ENCODE data around the gene CAPN10.
"Not testable (repeated sequence)": the region's sequence is repeated elsewhere in the genome, so short reads cannot be mapped to it uniquely, and the experiment has no call there.

CAPN10 gene

DNA sequence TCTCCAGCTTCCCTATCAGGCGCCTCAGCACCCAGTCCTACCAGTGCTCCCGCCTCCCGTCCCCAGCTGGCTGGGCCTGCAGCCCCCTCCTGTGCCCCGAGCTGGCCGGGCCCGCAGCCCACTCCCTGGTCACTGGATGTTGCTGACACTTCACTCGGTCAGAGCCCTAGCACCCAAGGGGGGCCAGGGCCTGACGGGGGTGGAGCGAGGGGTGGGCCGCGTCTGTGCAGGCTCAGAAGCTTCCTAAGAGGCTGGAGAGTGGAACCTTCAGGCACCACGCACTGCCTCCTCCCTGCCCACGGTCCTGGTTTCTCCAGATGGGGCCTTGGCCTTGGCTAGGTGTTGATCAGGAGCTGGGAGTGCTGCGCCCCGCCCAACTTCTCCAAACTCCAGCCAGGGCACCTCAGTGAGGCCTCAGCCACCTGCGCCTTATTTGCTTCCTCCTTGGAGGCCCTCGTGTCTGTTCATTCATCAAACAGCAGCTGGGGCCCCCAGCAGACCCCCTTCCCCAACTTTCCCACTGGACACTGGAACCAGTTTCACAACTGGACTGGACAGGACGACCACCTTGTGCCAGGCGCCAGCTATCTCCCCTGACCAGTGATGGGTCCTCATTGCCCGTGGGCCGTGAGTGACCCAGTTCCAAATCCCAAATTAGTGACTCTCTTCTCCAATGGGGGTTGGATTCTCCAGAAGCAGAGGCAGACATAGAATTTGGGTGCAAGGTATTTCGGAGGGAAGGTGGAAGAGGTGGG lies 16.7 kb downstream of the CAPN10 start:
- no peak for DNase-seq (ENCODE audit: low read depth)

DNA sequence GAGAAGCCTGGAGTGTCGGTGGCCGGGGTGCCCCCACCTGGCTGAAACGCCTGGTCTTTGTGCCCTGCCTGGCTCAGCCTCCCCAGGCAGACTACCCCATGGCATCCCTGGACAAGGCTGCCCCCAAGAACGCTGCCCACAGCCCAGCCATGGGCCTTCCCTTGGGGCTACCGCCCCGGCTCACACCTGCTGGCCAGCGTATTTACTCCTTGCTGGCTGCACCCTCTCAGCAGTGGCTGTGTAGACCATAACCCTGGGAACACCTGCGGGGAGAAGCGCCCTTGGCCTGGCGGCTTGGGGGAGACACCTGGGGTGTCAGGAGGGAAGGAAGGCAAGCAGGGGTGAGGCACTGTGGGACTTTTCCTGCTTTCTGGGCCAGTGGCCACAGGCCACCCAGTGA lies 17.3 kb downstream of the CAPN10 start:
- DNase-seq (ENCODE audit: low read depth): no peak

- no peak for DNase-seq (ENCODE audit: low read depth)
Observed at GRCh38 chr2:240604291-240604938, 17.9 kb downstream of the CAPN10 start.

DNA sequence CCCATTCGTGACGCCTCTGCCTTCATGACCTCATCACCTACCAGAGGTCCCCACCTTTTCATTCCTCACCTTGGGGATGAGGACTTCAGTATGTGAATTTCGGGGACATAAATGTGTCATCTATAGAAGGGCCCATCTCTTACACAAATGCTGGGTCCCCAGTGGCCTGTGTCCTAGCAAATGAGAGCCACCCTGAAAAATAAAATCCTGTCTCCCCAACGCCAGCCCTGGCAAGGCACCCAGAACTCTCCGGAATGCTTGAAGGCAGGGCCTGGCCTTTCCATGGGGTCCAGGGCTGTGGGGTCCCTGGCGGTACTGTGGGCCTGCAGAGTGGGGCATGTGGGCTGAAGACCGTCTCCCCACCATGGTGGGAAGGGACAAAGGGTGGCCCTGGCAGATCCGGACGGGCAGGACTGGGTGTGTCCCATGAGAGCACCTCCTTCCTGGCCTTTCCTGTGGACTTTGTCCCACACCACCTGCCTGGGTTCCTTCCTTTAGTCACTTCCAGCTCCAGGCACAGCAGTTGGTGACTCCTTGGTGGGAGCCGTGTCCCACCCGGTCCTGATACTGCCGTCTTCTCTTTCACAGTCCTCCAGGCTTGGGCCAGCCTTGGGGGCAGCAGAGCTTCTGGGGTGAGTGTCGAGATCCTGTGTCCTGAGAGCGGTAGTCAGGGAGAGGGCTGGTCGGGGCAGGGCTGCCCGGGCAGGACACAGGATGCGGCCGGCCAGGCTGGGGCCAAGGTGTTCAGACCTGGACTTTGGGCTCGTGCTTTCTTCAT lies 18.6 kb downstream of the CAPN10 start:
- no peak for DNase-seq (ENCODE audit: low read depth)

DNA sequence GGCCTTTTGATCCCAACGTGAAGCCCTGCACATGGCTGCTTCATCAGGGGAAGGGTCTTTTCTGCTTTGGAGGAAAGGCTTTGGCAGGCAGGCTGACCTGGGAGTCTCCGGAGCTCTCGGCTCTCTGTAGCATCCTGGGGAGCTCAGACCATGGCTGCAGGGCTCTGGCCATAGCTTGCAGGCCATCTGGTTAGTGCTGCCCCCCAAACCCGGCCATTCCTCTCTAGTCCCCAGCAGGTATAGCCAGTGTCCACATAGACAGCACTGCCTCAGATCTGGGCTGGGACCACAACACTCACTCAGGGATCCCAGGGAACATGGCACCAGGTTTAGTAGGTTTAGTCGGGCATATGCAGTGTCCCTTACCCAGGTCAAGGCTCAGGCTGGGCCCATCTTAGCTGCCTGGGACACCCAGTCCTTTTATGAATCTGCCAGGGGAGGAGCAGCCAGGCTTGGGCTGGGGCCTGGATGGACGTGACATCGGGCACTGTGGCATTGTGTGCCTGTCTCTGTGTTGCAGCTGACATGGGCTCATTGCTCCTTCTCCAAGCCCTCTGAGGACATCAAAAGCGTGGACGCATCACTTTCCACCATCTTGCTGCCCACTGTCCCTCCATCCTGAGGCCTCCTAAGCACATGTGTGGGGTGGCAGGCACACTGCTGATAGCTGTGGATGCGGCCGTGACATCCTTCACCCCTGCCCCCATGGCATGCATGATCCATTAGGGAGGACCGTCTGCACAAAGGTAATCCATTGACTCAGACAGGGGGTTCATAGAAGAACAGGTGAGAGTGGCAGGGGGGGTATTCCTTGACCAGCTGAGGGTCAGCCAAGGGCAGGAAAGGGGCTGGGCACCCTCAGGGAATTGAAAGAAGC lies 19.6 kb downstream of the CAPN10 start:
- DNase-seq (ENCODE audit: low read depth): no peak

GRCh38 chr2:240611601-240612210 lies 25.2 kb downstream of the CAPN10 start:
- DNase-seq (ENCODE audit: low read depth): no peak

DNA sequence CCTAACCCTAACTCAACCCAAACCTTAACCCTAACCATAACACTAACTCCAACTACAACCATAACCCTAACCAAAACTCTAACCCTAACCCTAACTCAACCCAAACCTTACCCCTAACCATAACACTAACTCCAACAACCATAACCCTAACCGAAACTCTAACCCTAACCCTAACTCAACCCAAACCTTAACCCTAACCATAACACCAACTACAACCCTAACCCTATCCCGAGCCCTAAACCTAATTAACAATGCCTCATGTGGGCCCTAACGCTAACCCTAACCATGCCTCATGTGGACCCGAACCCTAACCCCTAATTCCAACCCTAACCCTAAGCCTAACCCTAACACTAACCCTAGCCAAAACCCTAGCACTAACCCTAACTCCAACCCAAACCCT lies 27.2 kb downstream of the CAPN10 start:
- no peak for DNase-seq (ENCODE audit: low read depth)

GRCh38 chr2:240614391-240614790 lies 27.9 kb downstream of the CAPN10 start:
- DNase-seq (ENCODE audit: low read depth): no peak

DNA sequence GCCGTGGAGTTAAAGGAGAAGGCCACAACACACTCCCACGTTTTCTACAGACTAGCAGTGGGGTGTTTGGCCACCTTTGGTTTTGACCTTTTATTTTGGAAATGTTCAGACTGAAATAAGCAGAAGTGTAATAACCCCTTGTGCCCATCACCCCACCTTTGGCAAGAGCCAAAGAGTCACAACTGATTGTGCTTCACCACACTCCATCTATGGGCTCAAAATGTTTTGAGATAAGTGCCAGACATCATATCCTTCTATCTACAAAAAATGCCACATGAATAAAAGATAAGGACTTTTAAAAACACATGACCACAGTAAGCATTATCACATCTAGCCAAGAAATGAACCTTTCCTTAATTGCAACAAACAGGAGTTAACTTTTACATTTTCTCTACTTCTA lies 28.9 kb downstream of the CAPN10 start:
- no peak for DNase-seq (ENCODE audit: low read depth)

GRCh38 chr2:240615820-240616547 lies 29.4 kb downstream of the CAPN10 start:
- DNase-seq (ENCODE audit: low read depth): no peak

- not testable (repeated sequence) for DNase-seq (ENCODE audit: low read depth)
Observed at GRCh38 chr2:240616860-240617666, 30.5 kb downstream of the CAPN10 start.

DNA sequence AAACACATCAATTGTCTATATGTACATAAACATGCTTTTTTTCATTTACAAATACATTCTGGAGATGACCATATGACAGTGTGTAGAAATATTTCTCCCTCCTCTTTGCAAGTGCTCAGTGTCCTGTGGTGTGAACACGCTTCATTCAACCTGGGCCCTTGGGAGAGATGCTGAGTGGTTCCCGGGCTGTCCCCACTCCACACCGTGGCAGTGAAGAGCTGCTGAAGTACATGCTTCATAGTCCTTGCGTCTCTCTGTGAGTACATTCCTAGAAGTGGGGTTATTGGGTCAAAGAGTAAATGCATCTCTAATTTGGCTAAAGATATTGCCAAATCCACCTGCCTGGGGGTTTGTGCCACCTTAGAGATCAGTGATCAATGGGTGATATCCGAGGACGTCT lies 32.2 kb downstream of the CAPN10 start:
- no peak for DNase-seq (ENCODE audit: low read depth)

- DNase-seq (ENCODE audit: low read depth): no peak
Observed at GRCh38 chr2:240619506-240620148, 33.1 kb downstream of the CAPN10 start.

DNA sequence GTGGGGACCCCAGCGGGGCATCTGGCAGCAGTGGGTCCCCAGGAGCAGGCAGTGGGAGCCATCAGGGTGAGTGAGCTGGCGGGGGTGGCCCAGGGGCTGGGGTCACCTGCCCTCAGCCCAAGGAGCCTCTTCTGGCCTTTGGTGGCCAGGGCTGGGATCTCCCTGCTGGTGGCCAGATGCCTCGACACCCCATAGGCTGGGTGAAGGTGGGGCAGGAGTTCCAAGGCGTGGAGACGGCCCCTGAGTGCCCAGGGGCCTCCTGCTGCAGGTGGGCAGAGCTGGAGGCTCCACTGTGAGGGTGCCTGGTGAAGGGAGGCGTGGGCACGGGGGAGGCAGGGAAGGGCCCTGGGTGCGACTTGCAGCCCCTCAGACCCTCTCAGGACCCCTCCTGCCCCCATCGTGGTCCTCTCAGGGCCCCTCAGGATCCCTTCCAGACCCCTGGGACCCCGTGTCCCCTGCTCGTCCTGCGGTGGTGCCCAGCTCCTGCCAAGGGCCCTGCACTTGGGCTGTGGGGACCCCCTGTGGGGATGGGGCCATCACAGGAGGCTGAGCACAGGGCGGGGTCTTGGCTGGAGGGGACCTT lies 33.7 kb downstream of the CAPN10 start:
- DNase-seq (ENCODE audit: low read depth): no peak

DNA sequence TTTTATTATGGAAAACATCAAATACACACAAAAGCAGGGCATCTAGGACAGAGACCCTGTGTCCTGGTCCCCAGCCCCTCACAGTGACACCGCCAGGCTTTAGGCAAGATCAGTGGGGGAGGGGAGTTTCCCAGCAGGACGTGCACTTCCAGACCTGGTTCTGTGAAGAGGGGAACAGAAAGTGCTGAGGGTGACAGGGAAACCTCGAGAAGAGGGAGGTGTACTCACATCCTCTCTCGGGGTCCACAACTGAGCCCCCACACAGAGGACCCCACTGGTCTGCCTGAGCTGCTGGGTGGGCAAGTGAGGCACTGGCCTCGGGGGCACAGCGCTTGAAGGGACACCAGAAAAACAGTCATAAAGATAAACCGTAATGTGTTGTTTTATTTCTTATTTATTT lies 34.3 kb downstream of the CAPN10 start:
- DNase-seq (ENCODE audit: low read depth): no peak

- no peak for DNase-seq (ENCODE audit: low read depth)
Observed at GRCh38 chr2:240622060-240622411, 35.5 kb downstream of the CAPN10 start.

DNA sequence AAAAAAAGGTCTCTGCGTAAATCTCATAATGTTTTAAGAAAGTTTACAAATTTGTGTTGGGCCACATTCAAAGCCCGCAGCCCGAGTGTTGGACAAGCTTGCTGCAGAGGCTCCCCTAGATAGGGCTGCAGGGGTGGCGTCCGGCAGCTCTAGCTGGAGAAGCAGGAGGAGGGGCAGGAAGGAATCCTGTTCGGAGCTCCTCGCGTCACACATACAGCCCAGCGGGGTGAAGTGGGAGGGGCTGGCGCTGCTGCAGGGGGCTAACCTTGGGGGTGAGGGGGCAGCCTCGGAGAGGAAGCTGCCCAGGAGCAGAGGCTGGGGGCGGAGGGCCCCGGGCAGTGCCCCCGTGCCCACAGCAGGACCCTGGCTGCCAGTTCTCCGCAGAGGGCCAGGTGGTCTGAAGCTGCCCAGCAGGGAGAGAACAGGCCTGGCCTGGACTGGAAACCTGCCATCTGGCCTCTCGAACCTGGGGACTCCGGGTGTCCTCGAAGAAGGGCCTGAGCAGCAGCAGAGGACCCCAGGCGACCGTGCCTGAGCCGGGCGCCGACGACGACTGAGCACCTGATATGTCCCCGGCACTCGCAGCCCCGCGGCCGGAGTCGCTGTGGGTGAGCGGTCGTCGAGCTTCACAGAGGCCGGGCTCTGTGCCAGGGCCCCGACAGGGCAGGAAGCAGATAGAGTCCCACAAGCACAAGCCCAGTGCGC lies 36.1 kb downstream of the CAPN10 start:
- DNase-seq (ENCODE audit: low read depth): no peak

- DNase-seq (ENCODE audit: low read depth): no peak
Observed at GRCh38 chr2:240623531-240624010, 37.0 kb downstream of the CAPN10 start.
